Measurements from ENCODE around the gene DYNLRB1.

DNA sequence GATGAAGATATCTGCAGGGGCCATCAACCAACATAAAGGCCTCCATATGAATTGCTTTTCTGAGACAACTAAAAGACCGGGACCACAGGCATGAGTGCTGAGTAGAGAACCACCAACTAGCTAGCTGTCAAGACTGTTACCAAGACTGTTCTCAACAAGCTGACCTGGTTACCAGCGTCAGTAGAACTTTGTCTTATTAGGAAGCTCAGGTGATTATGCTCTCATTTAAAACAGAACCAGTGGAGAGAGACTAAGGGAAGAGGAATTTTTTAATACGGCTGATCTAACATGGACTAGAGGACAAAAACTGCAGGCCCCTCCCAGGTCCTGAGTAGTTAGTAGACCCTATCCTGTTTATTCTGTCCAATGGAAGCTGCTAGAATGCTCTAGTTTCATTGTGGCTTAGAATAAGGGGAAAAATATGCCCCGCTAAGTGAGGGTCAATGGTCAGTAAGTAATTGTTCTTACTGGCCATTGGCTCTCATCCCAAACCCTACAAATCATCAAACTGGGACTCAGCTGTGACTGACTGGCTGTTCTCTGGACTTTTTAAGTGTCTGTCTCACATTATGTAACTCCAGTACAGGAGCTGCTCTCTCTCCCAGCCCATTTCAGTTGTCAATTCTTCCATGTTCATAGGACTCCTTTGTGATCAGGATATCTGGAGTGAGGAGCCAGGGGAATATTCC is 3.8 kb upstream of the DYNLRB1 start:
- TF ChIP-seq, protein P1, sequence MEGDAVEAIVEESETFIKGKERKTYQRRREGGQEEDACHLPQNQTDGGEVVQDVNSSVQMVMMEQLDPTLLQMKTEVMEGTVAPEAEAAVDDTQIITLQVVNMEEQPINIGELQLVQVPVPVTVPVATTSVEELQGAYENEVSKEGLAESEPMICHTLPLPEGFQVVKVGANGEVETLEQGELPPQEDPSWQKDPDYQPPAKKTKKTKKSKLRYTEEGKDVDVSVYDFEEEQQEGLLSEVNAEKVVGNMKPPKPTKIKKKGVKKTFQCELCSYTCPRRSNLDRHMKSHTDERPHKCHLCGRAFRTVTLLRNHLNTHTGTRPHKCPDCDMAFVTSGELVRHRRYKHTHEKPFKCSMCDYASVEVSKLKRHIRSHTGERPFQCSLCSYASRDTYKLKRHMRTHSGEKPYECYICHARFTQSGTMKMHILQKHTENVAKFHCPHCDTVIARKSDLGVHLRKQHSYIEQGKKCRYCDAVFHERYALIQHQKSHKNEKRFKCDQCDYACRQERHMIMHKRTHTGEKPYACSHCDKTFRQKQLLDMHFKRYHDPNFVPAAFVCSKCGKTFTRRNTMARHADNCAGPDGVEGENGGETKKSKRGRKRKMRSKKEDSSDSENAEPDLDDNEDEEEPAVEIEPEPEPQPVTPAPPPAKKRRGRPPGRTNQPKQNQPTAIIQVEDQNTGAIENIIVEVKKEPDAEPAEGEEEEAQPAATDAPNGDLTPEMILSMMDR (IDR thresholded peaks at IDR 0.05): no peak
- no peak for TF ChIP-seq POLR2A (IDR thresholded peaks at IDR 0.05)
